Adipocyte (in vitro differentiated cells): ENCODE data around the gene ARHGAP1.

Source experiments
- DNase-seq: peaks from one replicate; pipeline ENCODE4 v3.0.0-alpha.2; 2015; ENCODE audit warnings: low read depth
- H3K27me3 ChIP-seq: replicated peaks from 2 replicates; pipeline ENCODE4 v1.7.0; 2013; ENCODE audit warnings: mild to moderate bottlenecking, low read length, moderate library complexity; ENCODE audit not compliant: control insufficient read depth, insufficient read depth
- H3K36me3 ChIP-seq: 2 replicates; pipeline ENCODE4 v1.7.0; 2013; ENCODE audit warnings: low read length, mild to moderate bottlenecking, moderate library complexity; ENCODE audit not compliant: control insufficient read depth, insufficient read depth, severe bottlenecking
- H3K4me1 ChIP-seq: 2 replicates; pipeline ENCODE4 v1.7.0; 2013; ENCODE audit warnings: mild to moderate bottlenecking, low read length, moderate library complexity; ENCODE audit not compliant: control insufficient read depth, insufficient read depth
- H3K4me3 ChIP-seq: 2 replicates; pipeline ENCODE4 v1.7.0; 2013; ENCODE audit warnings: mild to moderate bottlenecking, low read length, moderate library complexity
- H3K9ac ChIP-seq: 2 replicates; pipeline ENCODE4 v1.7.0; 2013; ENCODE audit warnings: mild to moderate bottlenecking, low read length, moderate library complexity
- H3K9me3 ChIP-seq: 2 replicates; pipeline ENCODE4 v1.7.0; 2013; ENCODE audit warnings: mild to moderate bottlenecking, low read length, moderate library complexity; ENCODE audit not compliant: control insufficient read depth

Gene ARHGAP1

GRCh38 chr11:46705070-46705688, 4.8 kb upstream of the ARHGAP1 start:
- no peak for DNase-seq
- no peak overlapping the region for H3K4me3 ChIP-seq
- peaks cover 14% of the 10 kb centered on the region for H3K4me1 ChIP-seq
- H3K9ac ChIP-seq: no peak overlapping the region
- no peaks in the 10 kb centered on the region for H3K9me3 ChIP-seq
- peaks cover 54% of the 10 kb centered on the region for H3K36me3 ChIP-seq
- H3K27me3 ChIP-seq: no peaks in the 10 kb centered on the region

GRCh38 chr11:46701078-46701654, 747 bp upstream of the ARHGAP1 start:
- DNase-seq: peak; percentile 25
- no peaks in the 10 kb centered on the region for H3K9me3 ChIP-seq
- peaks cover 41% of the 10 kb centered on the region for H3K36me3 ChIP-seq
- H3K9ac ChIP-seq: peak overlapping the region; percentile 99
- peak overlapping the region; percentile 99 for H3K4me3 ChIP-seq
- peaks cover 42% of the 10 kb centered on the region for H3K4me1 ChIP-seq
- H3K27me3 ChIP-seq: no peaks in the 10 kb centered on the region

GRCh38 chr11:46698597-46698996, 1.8 kb downstream of the ARHGAP1 start:
- peaks cover 38% of the 10 kb centered on the region for H3K36me3 ChIP-seq
- H3K27me3 ChIP-seq: no peaks in the 10 kb centered on the region
- DNase-seq: no peak
- H3K9ac ChIP-seq: peak overlapping the region; percentile 27
- peaks cover 59% of the 10 kb centered on the region for H3K4me1 ChIP-seq
- no peaks in the 10 kb centered on the region for H3K9me3 ChIP-seq
- peak overlapping the region; percentile 99 for H3K4me3 ChIP-seq

GRCh38 chr11:46697723-46698122, 2.7 kb downstream of the ARHGAP1 start:
- H3K4me1 ChIP-seq: peaks cover 59% of the 10 kb centered on the region
- H3K36me3 ChIP-seq: peaks cover 30% of the 10 kb centered on the region
- no peak for DNase-seq
- H3K9ac ChIP-seq: peak overlapping the region; percentile 18
- H3K4me3 ChIP-seq: peak overlapping the region; percentile 21
- H3K27me3 ChIP-seq: no peaks in the 10 kb centered on the region
- no peaks in the 10 kb centered on the region for H3K9me3 ChIP-seq

- no peak overlapping the region for H3K4me3 ChIP-seq
- DNase-seq: no peak
- peaks cover 56% of the 10 kb centered on the region for H3K4me1 ChIP-seq
- H3K36me3 ChIP-seq: peaks cover 27% of the 10 kb centered on the region
- no peaks in the 10 kb centered on the region for H3K27me3 ChIP-seq
- H3K9ac ChIP-seq: peak overlapping the region; percentile 18
- no peaks in the 10 kb centered on the region for H3K9me3 ChIP-seq
Observed at GRCh38 chr11:46697303-46697702, 3.1 kb downstream of the ARHGAP1 start.

- Histone ChIP-seq H3K4me1 (peaks cover 50% of the 10 kb centered on the region), H3K9ac (no peak overlapping the region), H3K36me3 (peaks cover 38% of the 10 kb centered on the region), H3K27me3 (no peaks in the 10 kb centered on the region), H3K4me3 (no peak overlapping the region), H3K9me3 (no peaks in the 10 kb centered on the region)
- DNase-seq: no peak
Observed at GRCh38 chr11:46696212-46696558, 4.2 kb downstream of the ARHGAP1 start.

- Histone ChIP-seq H3K27me3 (no peaks in the 10 kb centered on the region), H3K4me1 (peaks cover 50% of the 10 kb centered on the region), H3K9me3 (no peaks in the 10 kb centered on the region), H3K9ac (no peak overlapping the region), H3K4me3 (no peak overlapping the region), H3K36me3 (peaks cover 42% of the 10 kb centered on the region)
- DNase-seq: no peak
Observed at GRCh38 chr11:46695345-46696211, 4.8 kb downstream of the ARHGAP1 start.

GRCh38 chr11:46694607-46695006, 5.8 kb downstream of the ARHGAP1 start:
- H3K9me3 ChIP-seq: no peaks in the 10 kb centered on the region
- peak overlapping the region; percentile 69 for H3K9ac ChIP-seq
- no peak for DNase-seq
- H3K4me1 ChIP-seq: peaks cover 50% of the 10 kb centered on the region
- peaks cover 45% of the 10 kb centered on the region for H3K36me3 ChIP-seq
- H3K27me3 ChIP-seq: no peaks in the 10 kb centered on the region
- H3K4me3 ChIP-seq: no peak overlapping the region

- no peak for DNase-seq
Observed at GRCh38 chr11:46694072-46694471, 6.3 kb downstream of the ARHGAP1 start.

GRCh38 chr11:46693597-46694012, 6.8 kb downstream of the ARHGAP1 start:
- Histone ChIP-seq H3K36me3 (peaks cover 47% of the 10 kb centered on the region), H3K4me3 (peak overlapping the region; percentile 3), H3K9me3 (no peaks in the 10 kb centered on the region), H3K9ac (peak overlapping the region; percentile 69), H3K4me1 (peaks cover 43% of the 10 kb centered on the region), H3K27me3 (no peaks in the 10 kb centered on the region)
- no peak for DNase-seq

More at GRCh38 chr11:46694072-46694471, 6.3 kb downstream of the ARHGAP1 start:
- H3K9ac ChIP-seq: peak overlapping the region; percentile 69
- H3K36me3 ChIP-seq: peaks cover 46% of the 10 kb centered on the region
- no peaks in the 10 kb centered on the region for H3K27me3 ChIP-seq
- peaks cover 47% of the 10 kb centered on the region for H3K4me1 ChIP-seq
- H3K4me3 ChIP-seq: peak overlapping the region; percentile 3
- no peaks in the 10 kb centered on the region for H3K9me3 ChIP-seq

GRCh38 chr11:46692450-46692849, 8.0 kb downstream of the ARHGAP1 start:
- Histone ChIP-seq H3K4me3 (no peak overlapping the region), H3K9me3 (no peaks in the 10 kb centered on the region), H3K9ac (no peak overlapping the region), H3K4me1 (peaks cover 44% of the 10 kb centered on the region), H3K27me3 (no peaks in the 10 kb centered on the region), H3K36me3 (peaks cover 54% of the 10 kb centered on the region)
- DNase-seq: no peak
